Astrocyte (in vitro differentiated cells and primary cell): ENCODE measurements around the gene PPM1B. TPM values are rescaled to one million over a fixed set of nuclear protein-coding genes. Genes with fewer than 3 reads are reported as not detected.

ENCODE experiments used
- DNase-seq: peaks from one replicate; pipeline ENCODE4 v3.0.0-alpha.2; 2010; ENCODE audit warnings: low read depth
- FAIRE-seq: peaks from 2 replicates; lab custom pipeline; 2011; peaks lifted over from hg19 to GRCh38; lab: Jason Lieb, UNC
- H2AFZ ChIP-seq: 2 replicates; pipeline ENCODE4 v1.6.0; 2012; ENCODE audit warnings: low read depth, low read length, inconsistent platforms
- H3K27ac ChIP-seq: 2 replicates; pipeline ENCODE4 v1.5.1; 2011; ENCODE audit warnings: low read depth, low read length, inconsistent platforms
- H3K27me3 ChIP-seq: 2 replicates; pipeline ENCODE4 v1.6.0; 2011; ENCODE audit warnings: low read length, inconsistent platforms; ENCODE audit not compliant: insufficient read depth
- H3K36me3 ChIP-seq: 2 replicates; pipeline ENCODE4 v1.5.1; 2011; ENCODE audit warnings: low read length, inconsistent platforms; ENCODE audit not compliant: insufficient read depth
- H3K4me1 ChIP-seq: 2 replicates; pipeline ENCODE4 v1.5.1; 2011; ENCODE audit warnings: low read length, inconsistent platforms; ENCODE audit not compliant: insufficient read depth
- H3K4me2 ChIP-seq: 2 replicates; pipeline ENCODE4 v1.6.0; 2012; ENCODE audit warnings: low read length, inconsistent platforms
- H3K4me3 ChIP-seq: 2 replicates; pipeline ENCODE4 v1.5.1; 2011; ENCODE audit warnings: low read depth, mild to moderate bottlenecking, low read length, inconsistent platforms; ENCODE audit not compliant: insufficient read depth
- H3K79me2 ChIP-seq: 2 replicates; pipeline ENCODE4 v1.6.0; 2012; ENCODE audit warnings: mild to moderate bottlenecking, low read length, inconsistent platforms; ENCODE audit not compliant: insufficient read depth
- H3K9ac ChIP-seq: 2 replicates; pipeline ENCODE4 v1.6.0; 2012; ENCODE audit warnings: mild to moderate bottlenecking, low read length, inconsistent platforms
- H3K9me3 ChIP-seq: 2 replicates; pipeline ENCODE4 v1.5.1; 2012; ENCODE audit warnings: low read depth, mild to moderate bottlenecking, low read length, inconsistent platforms; ENCODE audit not compliant: insufficient read depth
- H4K20me1 ChIP-seq: 2 replicates; pipeline ENCODE4 v1.6.0; 2012; ENCODE audit warnings: low read length, inconsistent platforms; ENCODE audit not compliant: insufficient read depth
- H3K27ac Mint-ChIP-seq: one replicate; pipeline ENCODE4 v1.8.0; 2021; ENCODE audit warnings: mild to moderate bottlenecking, mixed read lengths; ENCODE audit not compliant: unreplicated experiment
- H3K27me3 Mint-ChIP-seq: one replicate; pipeline ENCODE4 v1.8.0; 2021; ENCODE audit warnings: low read depth, mixed read lengths; ENCODE audit not compliant: unreplicated experiment
- H3K36me3 Mint-ChIP-seq: one replicate; pipeline ENCODE4 v1.8.0; 2021; ENCODE audit warnings: low read depth, mixed read lengths; ENCODE audit not compliant: unreplicated experiment
- H3K4me1 Mint-ChIP-seq: one replicate; pipeline ENCODE4 v1.8.0; 2021; ENCODE audit warnings: low read depth, mixed read lengths; ENCODE audit not compliant: unreplicated experiment
- H3K4me3 Mint-ChIP-seq: one replicate; pipeline ENCODE4 v1.8.0; 2021; ENCODE audit warnings: mild to moderate bottlenecking, moderate library complexity, mixed read lengths; ENCODE audit not compliant: unreplicated experiment
- H3K9me3 Mint-ChIP-seq: one replicate; pipeline ENCODE4 v1.8.0; 2021; ENCODE audit warnings: mild to moderate bottlenecking, mixed read lengths; ENCODE audit not compliant: unreplicated experiment
- CTCF ChIP-seq: IDR thresholded peaks from 2 replicates; pipeline ENCODE4 v1.5.1; 2011; ENCODE audit warnings: low read depth, mild to moderate bottlenecking, inconsistent platforms, low read length, moderate library complexity; ENCODE audit not compliant: insufficient read depth
- EZH2 ChIP-seq: IDR thresholded peaks from 2 replicates; pipeline ENCODE4 v1.6.1; 2012; ENCODE audit warnings: mild to moderate bottlenecking, low read length, inconsistent platforms; ENCODE audit not compliant: insufficient read depth
- total RNA-seq: library from RNA; stranded (reverse); gene quantifications from 2 replicates; pipeline ENCODE4 v1.2.1, GENCODE V29; 2021

PPM1B gene
- total RNA-seq, 1 donor from 2014 or later, result 39.4 TPM

- Histone ChIP-seq H3K27me3 (no peaks in the 10 kb centered on the region), H4K20me1 (no peaks in the 10 kb centered on the region), H3K4me2 (no peak overlapping the region), H3K4me3 (no peak overlapping the region), H3K27ac (no peak overlapping the region), H2AFZ (no peak overlapping the region), H3K9ac (no peak overlapping the region), H3K79me2 (no peaks in the 10 kb centered on the region), H3K9me3 (no peaks in the 10 kb centered on the region), H3K36me3 (no peaks in the 10 kb centered on the region), H3K4me1 (no peaks in the 10 kb centered on the region)
- no peak overlapping the region for H3K4me3 Mint-ChIP-seq
- no peak for TF ChIP-seq CTCF
- TF ChIP-seq EZH2, result no peak
- peaks cover 7% of the 10 kb centered on the region for H3K4me1 Mint-ChIP-seq
- DNase-seq, result no peak
- H3K9me3 Mint-ChIP-seq, result no peaks in the 10 kb centered on the region
- peaks cover 2% of the 10 kb centered on the region for H3K27me3 Mint-ChIP-seq
- FAIRE-seq, result no peak
- H3K36me3 Mint-ChIP-seq, result no peaks in the 10 kb centered on the region
- H3K27ac Mint-ChIP-seq, result no peak overlapping the region
These were observed 112.2 kb downstream of the PPM1B start for GRCh38 chr2:44280869-44281268.

Other genes starting within 250 kb of the PPM1B start
- gene LRPPRC, start 172.9 kb upstream of the PPM1B start, total RNA-seq, result 92.7 and 94.9 TPM in 2 replicates
- gene SLC3A1, start 106.6 kb downstream of the PPM1B start, total RNA-seq, result 0.20 TPM in 1 of 2 replicates, not detected in the other
- gene PREPL, start 192.6 kb downstream of the PPM1B start, total RNA-seq, result 46.2 and 50.6 TPM in 2 replicates
- gene CAMKMT, start 193.1 kb downstream of the PPM1B start, total RNA-seq, result 8.9 and 9.3 TPM in 2 replicates